CD14-positive monocyte (primary cell): ENCODE measurements around the gene FAM162B. TPM values are rescaled to one million over a fixed set of nuclear protein-coding genes. Genes with fewer than 3 reads are reported as not detected.

Experiments
- DNase-seq, 3 donors: peaks; one replicate each; pipeline ENCODE4 v3.0.0-alpha.2; 2011 to 2022
- H2AFZ ChIP-seq: 2 replicates; pipeline ENCODE4 v1.6.0; 2012; ENCODE audit warnings: mild to moderate bottlenecking, low read depth, low read length, inconsistent platforms; ENCODE audit not compliant: insufficient read depth, poor library complexity, severe bottlenecking
- H3K27ac ChIP-seq, 2 donors: 1 replicate in 1 of 2; 2 replicates in 1 of 2; pipeline ENCODE4 v1.5.1; 2012 to 2013; ENCODE audit warnings: low read length in 2 of 2, control low read depth in 1 of 2, inconsistent platforms in 1 of 2, low read depth in 1 of 2, mild to moderate bottlenecking in 1 of 2
- H3K27me3 ChIP-seq, 2 donors: one replicate each; pipeline versions ENCODE4 v1.6.0 to v1.6.1; 2011 to 2013; ENCODE audit warnings: low read length in 2 of 2; ENCODE audit not compliant: control insufficient read depth in 2 of 2, insufficient read depth in 2 of 2
- H3K36me3 ChIP-seq, 2 donors: replicated peaks in 1 of 2; 1 replicate in 1 of 2; 2 replicates in 1 of 2; pipeline versions ENCODE4 v1.5.1 to v1.6.1; 2012 to 2013; ENCODE audit warnings: low read length in 2 of 2, control low read depth in 1 of 2, inconsistent platforms in 1 of 2, mild to moderate bottlenecking in 1 of 2; ENCODE audit not compliant: insufficient read depth in 2 of 2, control insufficient read depth in 1 of 2
- H3K4me1 ChIP-seq, 2 donors: 1 replicate in 1 of 2; 2 replicates in 1 of 2; pipeline versions ENCODE4 v1.5.1 to v1.6.1; 2012 to 2013; ENCODE audit warnings: low read length in 2 of 2, control low read depth in 1 of 2, inconsistent platforms in 1 of 2, mild to moderate bottlenecking in 1 of 2, moderate library complexity in 1 of 2; ENCODE audit not compliant: insufficient read depth in 2 of 2, control insufficient read depth in 1 of 2
- H3K4me2 ChIP-seq: replicated peaks from 2 replicates; pipeline ENCODE3; 2012; ENCODE audit warnings: low read length, moderate library complexity, mild to moderate bottlenecking; ENCODE audit not compliant: poor library complexity, severe bottlenecking; ENCODE audit errors: extremely low read depth
- H3K4me3 ChIP-seq, 3 experiments: fragments of 200-600 bp in 1 of 3; sonication (generic) in 1 of 3; replicated peaks in 1 of 3; 1 replicate in 2 of 3; 2 replicates in 1 of 3; pipeline ENCODE4 v1.5.1; 2011 to 2013; ENCODE audit warnings: low read length in 3 of 3, mild to moderate bottlenecking in 3 of 3, control low read depth in 2 of 3, low read depth in 2 of 3, inconsistent platforms in 1 of 3, moderate library complexity in 1 of 3
- H3K79me2 ChIP-seq: 2 replicates; pipeline ENCODE4 v1.6.0; 2012; ENCODE audit warnings: mild to moderate bottlenecking, control low read depth, inconsistent platforms, low read length, moderate library complexity; ENCODE audit not compliant: insufficient read depth
- H3K9ac ChIP-seq: 2 replicates; pipeline ENCODE4 v1.6.0; 2017; ENCODE audit warnings: low read length, mild to moderate bottlenecking; ENCODE audit not compliant: insufficient read depth, poor library complexity, severe bottlenecking
- H3K9me3 ChIP-seq, 2 donors: replicated peaks in 1 of 2; 1 replicate in 1 of 2; 2 replicates in 1 of 2; pipeline versions ENCODE4 v1.5.1 to v1.6.1; 2012 to 2013; ENCODE audit warnings: low read length in 2 of 2, control low read depth in 1 of 2; ENCODE audit not compliant: control insufficient read depth in 1 of 2, insufficient read depth in 1 of 2
- H4K20me1 ChIP-seq: 2 replicates; pipeline ENCODE4 v1.6.0; 2012; ENCODE audit warnings: mild to moderate bottlenecking, low read length, control low read depth, moderate library complexity; ENCODE audit not compliant: insufficient read depth
- H3K27ac Mint-ChIP-seq, 7 donors: one replicate each; pipeline ENCODE4 v1.8.0; 2020; ENCODE audit warnings: mild to moderate bottlenecking in 7 of 7, mixed read lengths in 7 of 7, moderate library complexity in 6 of 7, inconsistent platforms in 2 of 7
- H3K27me3 Mint-ChIP-seq, 3 donors: one replicate each; pipeline ENCODE4 v1.8.0; 2021 to 2022; ENCODE audit warnings: low read depth in 3 of 3, mild to moderate bottlenecking in 3 of 3, mixed read lengths in 3 of 3, moderate library complexity in 3 of 3, inconsistent platforms in 1 of 3
- H3K36me3 Mint-ChIP-seq, 2 donors: one replicate each; pipeline ENCODE4 v1.8.0; 2020; ENCODE audit warnings: mixed read lengths in 2 of 2, inconsistent platforms in 1 of 2, mild to moderate bottlenecking in 1 of 2
- H3K4me1 Mint-ChIP-seq: one replicate; pipeline ENCODE4 v1.8.0; 2020; ENCODE audit warnings: mild to moderate bottlenecking, mixed read lengths
- H3K4me3 Mint-ChIP-seq, 2 donors: one replicate each; pipeline ENCODE4 v1.8.0; 2020; ENCODE audit warnings: mild to moderate bottlenecking in 2 of 2, mixed read lengths in 2 of 2, moderate library complexity in 1 of 2
- H3K9me3 Mint-ChIP-seq, 7 donors: one replicate each; pipeline ENCODE4 v1.8.0; 2020 to 2022; ENCODE audit warnings: mixed read lengths in 7 of 7, mild to moderate bottlenecking in 6 of 7, moderate library complexity in 6 of 7, inconsistent platforms in 2 of 7
- CTCF ChIP-seq: fragments of 200-600 bp; IDR thresholded peaks from one replicate; pipeline ENCODE4 v1.8.0; 2022; ENCODE audit warnings: antibody characterized with exemption, mild to moderate bottlenecking
- WGBS: methylation state at CpG from one replicate; pipeline ENCODE4 v1.1.5; 2013; ENCODE audit warnings: missing lambda C conversion rate; ENCODE audit not compliant: insufficient coverage; 5-methylcytosine and 5-hydroxymethylcytosine counted together
- intact Hi-C, 2 donors: fragments of 100-400 bp; cut with micrococcal nuclease; formaldehyde crosslinking; loops; one replicate each; pipeline versions ENCODE4 v1.15.0 to v1.15.1; 2023
- polyA plus RNA-seq, 3 donors: library from polyadenylated mRNA; depleted of rRNA in 1 of 3; unstranded in 2 of 3; stranded (reverse) in 1 of 3; fragments of 300-500 nt in 2 of 3; fragments of >200 nt in 1 of 3; fragmentation: Illumina TruSeq in 2 of 3; gene quantifications; 1 replicate in 2 of 3; 2 replicates in 1 of 3; pipeline ENCODE4 v1.2.3, GENCODE V29; 2012 to 2021

The FAM162B gene
- polyA plus RNA-seq, 3 donors, result not detected

- Histone ChIP-seq H3K9me3 (peaks cover 0 to 25% of the 10 kb centered on the region in 2 donors), H4K20me1 (no peaks in the 10 kb centered on the region), H3K4me2 (no peak overlapping the region), H3K4me1 (peaks cover 6 to 8% of the 10 kb centered on the region in 2 donors), H3K36me3 (no peaks in the 10 kb centered on the region), H3K4me3 (no peak overlapping the region), H3K9ac (no peak overlapping the region), H3K79me2 (no peaks in the 10 kb centered on the region), H3K27me3 (peaks cover 38 to 57% of the 10 kb centered on the region in 2 donors), H3K27ac (no peak overlapping the region), H2AFZ (no peak overlapping the region)
- no CpG with 5 or more reads among the region's 4 CpGs for WGBS
- DNase-seq, result no peak
- H3K27ac Mint-ChIP-seq, result no peak overlapping the region
- TF ChIP-seq CTCF, result no peak
- peaks cover 43 to 48% (median 46%) of the 10 kb centered on the region in 3 donors for H3K27me3 Mint-ChIP-seq
- H3K36me3 Mint-ChIP-seq, result peaks cover 0 to 7% of the 10 kb centered on the region in 2 donors
- peaks cover 0 to 11% (median 7%) of the 10 kb centered on the region in 7 donors for H3K9me3 Mint-ChIP-seq
- peaks cover 12% of the 10 kb centered on the region for H3K4me1 Mint-ChIP-seq
- intact Hi-C loops, result no loop called here
- no peak overlapping the region for H3K4me3 Mint-ChIP-seq
These were observed 3.7 kb downstream of the FAM162B start for GRCh38 chr6:116761779-116762178.

GRCh38 chr6:116745176-116745575 lies 20.3 kb downstream of the FAM162B start:
- no peak overlapping the region for H2AFZ ChIP-seq
- no peaks in the 10 kb centered on the region for H3K36me3 ChIP-seq
- Mint-ChIP-seq H3K4me3 (no peak overlapping the region), H3K27me3 (peaks cover 0 to 5% (median 1%) of the 10 kb centered on the region in 3 donors), H3K9me3 (peaks cover 0 to 4% (median 1%) of the 10 kb centered on the region in 7 donors), H3K4me1 (no peaks in the 10 kb centered on the region), H3K27ac (no peak overlapping the region), H3K36me3 (no peaks in the 10 kb centered on the region)
- no peak overlapping the region for H3K9ac ChIP-seq
- no peaks in the 10 kb centered on the region for H4K20me1 ChIP-seq
- no peaks in the 10 kb centered on the region for H3K9me3 ChIP-seq
- no peak overlapping the region for H3K4me2 ChIP-seq
- H3K4me1 ChIP-seq, result no peaks in the 10 kb centered on the region
- H3K4me3 ChIP-seq, result no peak overlapping the region
- H3K27ac ChIP-seq, result no peak overlapping the region
- H3K79me2 ChIP-seq, result no peaks in the 10 kb centered on the region
- DNase-seq, result no peak
- 86% methylated on average over 2 of the region's 5 CpGs for WGBS
- no peaks in the 10 kb centered on the region for H3K27me3 ChIP-seq
- TF ChIP-seq CTCF, result no peak
- intact Hi-C loops, result no loop called here
